HEK293T (cell line): Measurements from ENCODE around the gene CST9L.

Experiments used
- ARNT ChIP-seq: fragments of 450-650 bp; IDR thresholded peaks from 2 replicates; pipeline ENCODE4 v1.6.1; 2017; ENCODE audit warnings: mild to moderate bottlenecking
- BHLHE40 ChIP-seq: fragments of 450-650 bp; IDR thresholded peaks from 2 replicates; pipeline ENCODE4 v1.6.1; 2016; ENCODE audit warnings: mild to moderate bottlenecking, moderate library complexity, borderline replicate concordance
- CTBP1 ChIP-seq: fragments of 450-650 bp; IDR thresholded peaks from 2 replicates; pipeline ENCODE4 v1.6.1; 2016; ENCODE audit warnings: borderline replicate concordance
- FOXK2 ChIP-seq: fragments of 450-650 bp; IDR thresholded peaks from 2 replicates; pipeline ENCODE4 v1.6.1; 2016; ENCODE audit warnings: mild to moderate bottlenecking
- HDGF ChIP-seq: fragments of 450-650 bp; IDR thresholded peaks from 2 replicates; pipeline ENCODE4 v1.6.1; 2017; ENCODE audit warnings: antibody characterized with exemption, borderline replicate concordance
- L3MBTL2 ChIP-seq: fragments of 450-650 bp; conservative IDR thresholded peaks from 2 replicates; pipeline ENCODE4 v1.6.1; 2016; ENCODE audit warnings: mild to moderate bottlenecking
- SP1 ChIP-seq: fragments of 450-650 bp; IDR thresholded peaks from 2 replicates; pipeline ENCODE4 v1.6.1; 2017
- SUZ12 ChIP-seq: fragments of 450-650 bp; IDR thresholded peaks from 2 replicates; pipeline ENCODE4 v1.6.1; 2016; ENCODE audit warnings: mild to moderate bottlenecking
- ZNF384 ChIP-seq: fragments of 450-650 bp; IDR thresholded peaks from 2 replicates; pipeline ENCODE4 v1.6.1; 2016

DNA sequence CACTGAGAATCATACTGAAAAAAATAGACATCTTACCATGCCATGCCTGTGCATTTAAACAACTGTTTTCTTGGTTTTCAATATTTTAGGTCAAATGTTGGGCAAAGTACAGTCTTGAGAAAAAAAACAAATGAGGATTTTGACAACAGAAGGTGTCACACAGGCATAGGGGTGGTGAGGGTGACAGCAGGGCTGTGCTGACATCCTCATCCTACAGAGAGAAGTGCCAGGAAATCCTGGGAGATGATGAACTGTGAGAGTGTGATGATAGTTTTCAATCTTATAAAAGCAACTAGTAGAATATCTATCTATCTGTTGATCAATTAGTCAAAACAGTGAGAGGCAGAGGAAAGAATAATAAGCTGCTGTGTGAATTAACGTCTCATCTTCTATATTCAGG, 53.4 kb downstream of the CST9L start:
- TF ChIP-seq HDGF (no peak), SP1 (no peak), L3MBTL2 (no peak), BHLHE40 (no peak), SUZ12 (no peak), ZNF384 (no peak), ARNT (no peak), CTBP1 (no peak), FOXK2 (no peak)
